NK-92 (cell line): ENCODE data around the gene SV2B.
"Not testable (repeated sequence)": the region's sequence is repeated elsewhere in the genome, so short reads cannot be mapped to it uniquely, and the experiment has no call there.

Source experiments
- DNase-seq: peaks from one replicate; lab custom pipeline; 2025; ENCODE audit not compliant: unreplicated experiment; lab: John Stamatoyannopoulos, UW

The SV2B gene

GRCh38 chr15:91099995-91100813 lies at the start of gene SV2B:
Gene SV2B (plus strand): TSS chr15:91100257. CDS start chr15:91226264, 126,007 bp downstream.
- DNase-seq = no peak

- DNase-seq = no peak
Observed at GRCh38 chr15:91051248-91051647, 48.8 kb upstream of the SV2B start.

GRCh38 chr15:91054816-91055215 lies 45.2 kb upstream of the SV2B start:
- DNase-seq = no peak

- DNase-seq = no peak
Observed at GRCh38 chr15:91055548-91056331, 44.3 kb upstream of the SV2B start.

GRCh38 chr15:91061230-91061629 lies 38.8 kb upstream of the SV2B start:
- DNase-seq = no peak

GRCh38 chr15:91061997-91062396 lies 38.1 kb upstream of the SV2B start:
- DNase-seq = no peak

GRCh38 chr15:91065505-91065904 lies 34.6 kb upstream of the SV2B start:
- no peak for DNase-seq

GRCh38 chr15:91067036-91067435 lies 33.0 kb upstream of the SV2B start:
- no peak for DNase-seq

- DNase-seq = no peak
Observed at GRCh38 chr15:91068436-91068835, 31.6 kb upstream of the SV2B start.

GRCh38 chr15:91068966-91069365 lies 31.1 kb upstream of the SV2B start:
- DNase-seq = no peak

- DNase-seq = no peak
Observed at GRCh38 chr15:91070872-91071271, 29.2 kb upstream of the SV2B start.

- DNase-seq = no peak
Observed at GRCh38 chr15:91072161-91072560, 27.9 kb upstream of the SV2B start.

GRCh38 chr15:91073077-91073476 lies 27.0 kb upstream of the SV2B start:
- DNase-seq = no peak

- no peak for DNase-seq
Observed at GRCh38 chr15:91073768-91074167, 26.3 kb upstream of the SV2B start.

GRCh38 chr15:91075739-91076138 lies 24.3 kb upstream of the SV2B start:
- DNase-seq = no peak

- no peak for DNase-seq
Observed at GRCh38 chr15:91077029-91077428, 23.0 kb upstream of the SV2B start.

GRCh38 chr15:91093866-91094265 lies 6.2 kb upstream of the SV2B start:
- not testable (repeated sequence) for DNase-seq

- DNase-seq = no peak
Observed at GRCh38 chr15:91098451-91098850, 1.6 kb upstream of the SV2B start.

- no peak for DNase-seq
Observed at GRCh38 chr15:91099616-91099994, 452 bp upstream of the SV2B start.

GRCh38 chr15:91100814-91101607 lies 954 bp downstream of the SV2B start:
- DNase-seq = no peak

GRCh38 chr15:91101608-91101920 lies 1.5 kb downstream of the SV2B start:
- DNase-seq = no peak
